GM18873 (cell line): Measurements from ENCODE around the gene LMLN.
"Not testable (repeated sequence)": the region's sequence is repeated elsewhere in the genome, so short reads cannot be mapped to it uniquely, and the experiment has no call there.

Experiments used
- ATAC-seq: cut with Tn5 transposase; IDR thresholded peaks from one replicate; pipeline ENCODE4 v1.9.1; 2021; ENCODE audit warnings: mild to moderate bottlenecking, moderate library complexity, moderate number of reproducible peaks; ENCODE audit not compliant: unreplicated experiment, low FRiP score

Gene LMLN

GRCh38 chr3:197955892-197956477, 4.0 kb upstream of the LMLN start:
- no peak for ATAC-seq

- no peak for ATAC-seq
Measured at GRCh38 chr3:197956626-197956988, 3.4 kb upstream of the LMLN start.

GRCh38 chr3:197957790-197958133, 2.3 kb upstream of the LMLN start:
- ATAC-seq = no peak

- no peak for ATAC-seq
Measured at GRCh38 chr3:197958346-197958745, 1.7 kb upstream of the LMLN start.

- ATAC-seq = not testable (repeated sequence)
Measured at GRCh38 chr3:197958848-197959247, 1.2 kb upstream of the LMLN start.

GRCh38 chr3:197959500-197959890, 522 bp upstream of the LMLN start:
- no peak for ATAC-seq

GRCh38 chr3:197960694-197961581, 921 bp downstream of the LMLN start:
- ATAC-seq = no peak

- ATAC-seq = no peak
Measured at GRCh38 chr3:197961582-197961945, 1.5 kb downstream of the LMLN start.

- no peak for ATAC-seq
Measured at GRCh38 chr3:197963019-197963637, 3.1 kb downstream of the LMLN start.

GRCh38 chr3:197967337-197967989, 7.4 kb downstream of the LMLN start:
- ATAC-seq = not testable (repeated sequence)

- ATAC-seq = no peak
Measured at GRCh38 chr3:197970588-197970987, 10.6 kb downstream of the LMLN start.

GRCh38 chr3:197974016-197974415, 14.0 kb downstream of the LMLN start:
- no peak for ATAC-seq

- ATAC-seq = no peak
Measured at GRCh38 chr3:197975311-197975710, 15.3 kb downstream of the LMLN start.

- ATAC-seq = no peak
Measured at GRCh38 chr3:197983076-197983475, 23.1 kb downstream of the LMLN start.

GRCh38 chr3:197989651-197990050, 29.6 kb downstream of the LMLN start:
- ATAC-seq = no peak

- no peak for ATAC-seq
Measured at GRCh38 chr3:197994736-197995135, 34.7 kb downstream of the LMLN start.

GRCh38 chr3:197996855-197997254, 36.8 kb downstream of the LMLN start:
- ATAC-seq = no peak

- no peak for ATAC-seq
Measured at GRCh38 chr3:197997936-197998335, 37.9 kb downstream of the LMLN start.

- ATAC-seq = no peak
Measured at GRCh38 chr3:198017090-198017489, 57.1 kb downstream of the LMLN start.

- ATAC-seq = no peak
Measured at GRCh38 chr3:198018416-198018815, 58.4 kb downstream of the LMLN start.

GRCh38 chr3:198019115-198019514, 59.1 kb downstream of the LMLN start:
- no peak for ATAC-seq
